ENCODE data around the gene CDKAL1.
"Not testable (repeated sequence)": the region's sequence is repeated elsewhere in the genome, so short reads cannot be mapped to it uniquely, and the experiment has no call there.

Gene CDKAL1

DNA sequence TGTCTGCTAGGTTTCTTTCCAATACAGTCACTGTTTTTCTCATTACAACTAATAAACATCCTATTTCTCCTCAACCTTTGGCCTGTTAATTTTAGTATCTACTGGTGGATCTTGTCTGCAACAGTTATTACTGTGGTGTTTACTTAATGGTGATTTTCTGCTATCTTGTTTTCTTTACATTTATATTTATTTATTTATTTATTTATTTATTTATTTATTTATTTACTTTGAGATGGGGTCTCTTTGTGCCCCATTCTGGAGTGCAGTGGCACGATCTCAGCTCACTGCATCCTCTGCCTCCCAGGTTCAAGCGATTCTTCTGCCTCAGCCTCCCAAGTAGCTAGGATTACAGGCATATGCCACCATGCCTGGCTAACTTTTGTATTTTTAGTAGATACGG lies 15.1 kb downstream of the CDKAL1 start:
- not testable (repeated sequence) for DNase-seq (ENCODE audit: extremely low read depth in 1 of 2, low read depth in 1 of 2)

DNA sequence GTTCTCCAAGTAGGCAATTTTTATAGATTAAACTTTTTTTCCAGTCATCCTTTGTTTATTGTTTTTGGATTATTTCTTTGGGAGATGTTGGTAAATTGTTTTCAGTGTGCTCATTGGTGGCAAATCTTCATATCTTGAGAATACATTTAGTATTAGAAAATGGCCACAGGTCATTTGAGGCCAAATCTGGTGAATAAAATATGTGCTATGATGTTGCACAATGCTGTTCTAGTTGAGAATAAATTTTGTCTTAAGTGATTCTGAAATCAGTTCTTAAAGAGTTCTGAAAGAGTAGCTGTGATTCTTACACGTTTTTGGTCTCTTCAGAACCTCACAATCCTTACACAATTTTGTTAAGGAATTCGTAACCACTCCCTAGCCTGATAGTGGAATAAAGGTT lies 20.1 kb downstream of the CDKAL1 start:
- DNase-seq (ENCODE audit: extremely low read depth in 1 of 2, low read depth in 1 of 2): no peak

DNA sequence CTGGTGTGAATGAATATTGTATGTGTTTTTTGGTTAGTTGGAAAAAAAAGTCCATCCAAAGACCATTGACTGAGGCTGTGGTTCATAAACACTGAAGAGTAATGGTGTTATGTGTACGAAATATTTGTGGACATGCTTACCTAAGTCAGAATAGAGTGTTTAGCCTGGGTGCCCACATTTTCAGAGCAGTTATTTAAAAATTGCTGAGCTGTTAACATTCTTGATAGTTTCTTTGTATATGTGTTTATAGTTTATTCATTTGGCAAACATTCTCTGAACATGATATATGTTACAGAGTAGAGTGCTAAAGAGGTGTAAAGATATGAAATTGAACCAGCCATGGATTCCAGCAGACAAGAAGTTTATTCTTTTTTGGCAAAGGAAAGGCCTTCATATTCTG lies 20.6 kb downstream of the CDKAL1 start:
- DNase-seq (ENCODE audit: extremely low read depth in 1 of 2, low read depth in 1 of 2): no peak

- DNase-seq (ENCODE audit: extremely low read depth in 1 of 2, low read depth in 1 of 2): no peak
Observed at GRCh38 chr6:20559924-20560551, 25.8 kb downstream of the CDKAL1 start.

DNA sequence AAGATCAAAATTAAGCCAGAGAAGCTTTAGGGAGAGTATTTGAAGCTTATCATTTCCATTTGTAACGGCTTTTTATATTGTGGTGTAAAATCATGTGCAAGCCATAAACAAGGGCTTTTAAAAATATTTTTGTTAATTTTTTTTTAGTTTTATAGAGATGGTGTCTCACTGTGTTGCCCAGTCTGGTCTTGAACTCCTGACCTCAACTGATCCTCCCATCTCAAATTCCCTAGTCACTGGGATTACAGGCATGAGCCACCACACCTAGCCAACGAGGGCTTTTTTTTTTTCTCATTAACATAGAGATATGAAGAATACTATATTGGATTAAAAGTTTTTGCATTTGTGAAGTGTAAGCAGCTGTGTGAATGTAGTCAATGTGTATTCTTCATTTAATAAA lies 29.1 kb downstream of the CDKAL1 start:
- no peak for DNase-seq (ENCODE audit: extremely low read depth in 1 of 2, low read depth in 1 of 2)

DNA sequence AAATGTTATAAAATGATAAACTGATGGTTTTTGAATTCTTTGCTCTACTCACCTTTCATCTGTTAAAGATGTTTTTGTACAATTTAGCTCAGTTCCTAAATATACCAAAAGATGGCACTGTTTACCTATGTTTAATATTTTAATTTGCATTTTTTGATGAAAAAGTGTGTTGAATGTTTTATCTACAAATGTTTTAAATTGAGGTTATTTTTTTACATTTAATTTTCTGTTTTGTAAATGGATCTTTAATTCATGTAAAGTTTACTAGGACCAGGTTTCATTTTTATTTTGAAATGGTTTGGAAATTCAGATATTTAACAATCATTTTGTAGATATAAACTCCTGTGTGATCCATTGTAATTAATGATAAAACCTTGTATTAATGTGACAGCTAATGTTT lies 30.0 kb downstream of the CDKAL1 start:
- DNase-seq (ENCODE audit: extremely low read depth in 1 of 2, low read depth in 1 of 2): no peak

GRCh38 chr6:20564777-20565176 lies 30.5 kb downstream of the CDKAL1 start:
- no peak for DNase-seq (ENCODE audit: extremely low read depth in 1 of 2, low read depth in 1 of 2)

DNA sequence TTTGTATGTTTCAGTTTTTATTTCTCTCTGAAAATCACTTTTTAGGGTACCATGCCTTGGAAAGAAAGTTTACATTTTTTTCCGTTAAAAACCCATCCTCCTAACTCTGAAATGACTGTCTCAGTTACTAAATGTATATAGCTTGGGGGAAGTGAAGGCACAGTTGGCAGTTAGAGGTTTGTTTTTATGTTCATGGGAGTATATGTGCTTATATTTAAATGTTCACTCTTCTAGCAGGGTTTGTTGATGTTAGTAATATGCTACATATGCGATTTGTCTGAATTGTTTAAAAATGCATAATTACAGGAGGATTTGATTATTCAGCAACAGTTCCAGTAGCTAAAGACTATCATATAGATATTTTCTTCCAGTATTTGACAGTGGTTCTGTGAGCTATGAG lies 31.1 kb downstream of the CDKAL1 start:
- no peak for DNase-seq (ENCODE audit: extremely low read depth in 1 of 2, low read depth in 1 of 2)

GRCh38 chr6:20566109-20566508 lies 31.9 kb downstream of the CDKAL1 start:
- no peak for DNase-seq (ENCODE audit: extremely low read depth in 1 of 2, low read depth in 1 of 2)

- DNase-seq (ENCODE audit: extremely low read depth in 1 of 2, low read depth in 1 of 2): no peak
Observed at GRCh38 chr6:20569000-20569610, 34.8 kb downstream of the CDKAL1 start.

- no peak for DNase-seq (ENCODE audit: extremely low read depth in 1 of 2, low read depth in 1 of 2)
Observed at GRCh38 chr6:20571261-20571660, 37.0 kb downstream of the CDKAL1 start.

- DNase-seq (ENCODE audit: extremely low read depth in 1 of 2, low read depth in 1 of 2): no peak
Observed at GRCh38 chr6:20572288-20572687, 38.0 kb downstream of the CDKAL1 start.

- DNase-seq (ENCODE audit: extremely low read depth in 1 of 2, low read depth in 1 of 2): no peak
Observed at GRCh38 chr6:20572940-20573339, 38.7 kb downstream of the CDKAL1 start.

DNA sequence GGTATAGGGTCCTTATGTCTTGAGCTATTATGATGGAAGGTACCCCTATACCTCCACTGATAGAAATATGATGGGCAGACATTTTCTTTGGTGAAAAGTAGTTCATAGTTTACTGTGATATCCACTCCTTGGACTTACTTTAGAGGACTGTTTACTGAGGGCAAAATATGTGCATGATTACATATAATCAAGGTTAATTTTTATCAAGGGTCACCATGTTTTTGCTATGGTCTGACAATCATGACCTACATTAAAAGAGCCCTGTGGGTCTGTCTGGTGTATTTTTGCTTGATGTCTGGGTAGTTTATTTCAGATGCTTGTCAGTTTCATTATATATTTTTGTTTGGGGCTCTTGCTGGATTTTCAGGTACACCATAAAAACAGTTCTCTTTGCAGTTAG lies 40.1 kb downstream of the CDKAL1 start:
- no peak for DNase-seq (ENCODE audit: extremely low read depth in 1 of 2, low read depth in 1 of 2)

- DNase-seq (ENCODE audit: extremely low read depth in 1 of 2, low read depth in 1 of 2): no peak
Observed at GRCh38 chr6:20575125-20575524, 40.9 kb downstream of the CDKAL1 start.

DNA sequence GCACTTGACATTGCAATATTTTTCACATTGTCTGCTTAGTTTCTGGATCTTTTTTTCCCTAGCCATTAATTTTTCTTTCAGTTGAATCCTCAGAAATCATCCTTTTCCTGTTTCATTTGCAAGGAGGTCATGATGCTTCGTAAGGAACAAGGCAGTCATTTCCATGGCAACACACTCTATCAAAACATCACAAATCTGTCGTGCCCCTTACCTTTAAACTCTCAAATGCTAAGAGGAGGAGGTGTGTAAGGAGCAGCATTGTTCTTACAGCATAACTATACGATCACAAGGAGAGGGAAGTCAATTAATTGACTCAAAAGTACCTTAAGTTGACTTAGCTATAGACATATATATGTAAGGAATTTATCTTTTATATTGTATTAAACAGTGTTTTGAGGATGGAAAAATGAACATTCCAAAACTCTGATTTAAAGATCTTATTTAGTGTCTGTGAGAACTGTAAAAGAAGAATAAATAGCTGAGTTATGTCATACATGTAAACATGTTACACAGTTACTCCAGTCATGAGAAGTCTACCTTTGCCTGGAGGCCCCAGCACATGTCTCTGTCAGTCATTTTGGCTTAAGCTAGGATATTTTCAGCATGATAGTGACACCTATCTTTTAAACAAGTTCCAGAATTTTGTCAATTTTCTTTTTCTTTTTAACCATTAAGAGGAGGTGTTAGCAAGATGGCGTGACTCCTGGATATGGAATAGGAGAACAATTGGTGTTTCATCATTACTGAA lies 41.6 kb downstream of the CDKAL1 start:
- no peak for DNase-seq (ENCODE audit: extremely low read depth in 1 of 2, low read depth in 1 of 2)

GRCh38 chr6:20577173-20577688 lies 43.0 kb downstream of the CDKAL1 start:
- no peak for DNase-seq (ENCODE audit: extremely low read depth in 1 of 2, low read depth in 1 of 2)

DNA sequence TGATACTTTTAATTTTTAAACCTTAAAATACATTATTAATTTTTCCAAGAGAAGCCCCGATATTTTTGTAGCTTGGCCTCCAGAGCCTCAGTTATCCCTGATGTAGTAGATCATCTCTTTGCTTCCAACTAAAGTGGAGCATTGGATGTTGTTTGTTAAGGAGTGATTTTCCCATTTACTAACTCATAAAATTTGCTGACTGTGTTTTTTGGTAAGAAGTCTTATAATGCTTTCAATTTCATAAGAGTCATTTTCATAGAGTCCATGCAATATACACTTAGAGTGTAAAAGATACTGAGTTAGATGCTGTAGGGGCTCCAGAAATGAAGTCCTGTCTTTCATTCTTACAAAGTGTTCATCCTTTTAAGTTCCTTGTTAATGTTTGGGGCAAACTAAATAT lies 46.8 kb downstream of the CDKAL1 start:
- DNase-seq (ENCODE audit: extremely low read depth in 1 of 2, low read depth in 1 of 2): no peak

DNA sequence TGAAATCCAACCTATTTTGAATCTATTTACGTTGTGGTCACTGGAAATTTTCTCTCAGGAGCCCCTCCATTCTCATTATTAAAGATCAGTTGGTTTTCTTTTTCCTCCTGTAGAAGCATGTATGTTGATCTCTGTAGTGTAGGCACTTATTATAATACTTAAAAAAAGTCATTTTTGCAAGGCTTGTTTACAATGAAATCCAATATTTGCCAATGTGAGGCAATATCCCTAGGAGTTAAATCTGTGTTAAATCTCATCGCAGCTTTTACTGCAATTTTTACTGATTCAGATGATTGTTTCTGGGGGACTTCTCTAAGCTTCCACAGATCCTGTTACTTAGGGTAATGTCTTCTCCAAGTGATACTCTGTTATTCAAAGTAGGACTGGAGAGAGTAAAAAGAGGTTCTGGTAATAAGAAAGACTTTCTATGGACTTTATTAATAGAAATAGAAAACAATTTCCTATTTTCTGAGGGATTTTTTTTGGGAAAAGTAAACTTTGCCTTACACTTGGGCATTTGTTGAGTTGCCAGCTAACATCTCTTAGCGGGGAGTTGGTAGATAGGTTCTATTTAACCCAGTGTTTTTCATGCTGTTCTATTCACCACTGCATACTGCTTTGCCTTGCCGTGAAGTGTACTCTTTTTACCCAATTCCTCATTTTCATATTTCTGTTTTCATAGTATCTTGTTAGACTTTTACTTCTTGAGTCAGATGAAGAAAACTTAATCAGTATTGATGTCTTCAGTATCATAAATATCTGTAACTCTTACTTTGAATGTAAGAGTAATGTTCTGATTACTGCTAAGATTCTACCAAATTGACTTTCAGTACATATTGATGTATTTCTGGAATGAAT lies 48.6 kb downstream of the CDKAL1 start:
- DNase-seq (ENCODE audit: extremely low read depth in 1 of 2, low read depth in 1 of 2): no peak

GRCh38 chr6:20583444-20583800 lies 49.2 kb downstream of the CDKAL1 start:
- no peak for DNase-seq (ENCODE audit: extremely low read depth in 1 of 2, low read depth in 1 of 2)

DNA sequence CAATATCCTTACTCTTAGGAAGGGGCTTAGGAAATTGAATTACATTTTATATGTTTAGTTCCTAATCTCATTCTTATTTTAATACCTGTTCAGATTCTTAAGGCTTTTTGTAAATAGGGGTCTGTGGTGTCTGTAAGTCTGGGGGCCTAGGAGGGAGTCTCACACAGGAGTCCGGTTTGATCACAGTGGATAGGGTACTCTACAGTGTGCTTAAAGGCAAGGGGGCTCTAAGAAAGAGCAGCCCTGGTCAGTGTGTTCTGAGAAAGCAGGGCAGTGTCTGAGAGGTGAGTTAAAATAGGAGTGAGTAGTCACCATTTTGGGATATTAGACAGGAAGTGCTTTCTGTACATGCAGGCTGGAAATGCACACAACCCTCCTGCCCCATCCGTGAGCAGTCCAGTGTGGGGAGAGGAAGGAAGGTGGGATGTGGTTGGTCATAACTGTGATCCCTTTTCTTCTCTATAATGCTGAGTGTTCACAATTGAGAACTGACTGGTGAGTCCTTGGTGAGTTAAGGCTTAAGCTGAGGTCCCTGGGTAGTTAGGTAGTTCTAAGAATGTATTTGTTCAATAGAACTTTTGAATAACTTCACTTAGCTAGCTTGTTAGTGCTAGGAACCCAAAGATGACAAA lies 50.0 kb downstream of the CDKAL1 start:
- no peak for DNase-seq (ENCODE audit: extremely low read depth in 1 of 2, low read depth in 1 of 2)

Measured in activated CD8-positive, alpha-beta memory T cell treated with anti-CD3 and anti-CD28 coated beads for 1 hour (primary cell).